Glutamatergic neuron (in vitro differentiated cells): Measurements from ENCODE around the gene SLC20A1. TPM values are rescaled to one million over a fixed set of nuclear protein-coding genes. Genes with fewer than 3 reads are reported as not detected.
A peak's percentile ranks its signal among the peaks of the same experiment; 100 is the strongest.

Source experiments
- DNase-seq: peaks from one replicate; pipeline ENCODE4 v3.0.0; 2022
- H3K27ac Mint-ChIP-seq: one replicate; pipeline ENCODE4 v1.8.0; 2020; ENCODE audit warnings: mild to moderate bottlenecking, mixed read lengths, inconsistent platforms; ENCODE audit not compliant: unreplicated experiment
- H3K27me3 Mint-ChIP-seq: one replicate; pipeline ENCODE4 v1.8.0; 2020; ENCODE audit warnings: mild to moderate bottlenecking, moderate library complexity, mixed read lengths, inconsistent platforms; ENCODE audit not compliant: unreplicated experiment
- H3K36me3 Mint-ChIP-seq: one replicate; pipeline ENCODE4 v1.8.0; 2020; ENCODE audit warnings: mild to moderate bottlenecking, mixed read lengths, inconsistent platforms; ENCODE audit not compliant: unreplicated experiment
- H3K4me1 Mint-ChIP-seq: one replicate; pipeline ENCODE4 v1.8.0; 2020; ENCODE audit warnings: mild to moderate bottlenecking, low read depth, mixed read lengths, inconsistent platforms; ENCODE audit not compliant: unreplicated experiment
- H3K4me3 Mint-ChIP-seq: one replicate; pipeline ENCODE4 v1.8.0; 2020; ENCODE audit warnings: mild to moderate bottlenecking, mixed read lengths, inconsistent platforms; ENCODE audit not compliant: unreplicated experiment
- H3K9me3 Mint-ChIP-seq: one replicate; pipeline ENCODE4 v1.8.0; 2020; ENCODE audit warnings: mild to moderate bottlenecking, moderate library complexity, mixed read lengths, inconsistent platforms; ENCODE audit not compliant: unreplicated experiment
- CTCF ChIP-seq: fragments of 200-600 bp; sonication (generic); IDR thresholded peaks from one replicate; pipeline ENCODE4 v1.5.0; 2021; ENCODE audit not compliant: partially characterized antibody, unreplicated experiment
- total RNA-seq: library from RNA; stranded (reverse); fragmentation: NEBNext Ultra II Directional; extraction: Animal tissue kit (Norgen Biotek cat#: 25700); gene quantifications from one replicate; pipeline ENCODE4 v1.2.1, GENCODE V29; 2021; ENCODE audit not compliant: unreplicated experiment

SLC20A1 gene
- total RNA-seq, 1 donor from 2014 or later, result 73.0 TPM

- peaks cover 3% of the 10 kb centered on the region for H3K27me3 Mint-ChIP-seq
- no peak overlapping the region for H3K4me3 Mint-ChIP-seq
- peaks cover 3% of the 10 kb centered on the region for H3K4me1 Mint-ChIP-seq
- peaks cover 2% of the 10 kb centered on the region for H3K9me3 Mint-ChIP-seq
- no peaks in the 10 kb centered on the region for H3K36me3 Mint-ChIP-seq
- no peak for DNase-seq
- H3K27ac Mint-ChIP-seq, result no peak overlapping the region
- TF ChIP-seq CTCF, result no peak
Observed at GRCh38 chr2:112625474-112626114, 20.1 kb upstream of the SLC20A1 start.

GRCh38 chr2:112626604-112627059, 19.1 kb upstream of the SLC20A1 start:
- no peak overlapping the region for H3K4me3 Mint-ChIP-seq
- TF ChIP-seq CTCF, result peak; percentile 57
- H3K4me1 Mint-ChIP-seq, result peaks cover 9% of the 10 kb centered on the region

GRCh38 chr2:112627060-112628040, 18.4 kb upstream of the SLC20A1 start:
- peaks cover 3% of the 10 kb centered on the region for H3K27me3 Mint-ChIP-seq

More at GRCh38 chr2:112626604-112627059, 19.1 kb upstream of the SLC20A1 start:
- H3K36me3 Mint-ChIP-seq, result no peaks in the 10 kb centered on the region
- DNase-seq, result peak; percentile 50
- peaks cover 3% of the 10 kb centered on the region for H3K27me3 Mint-ChIP-seq
- H3K9me3 Mint-ChIP-seq, result no peaks in the 10 kb centered on the region
- H3K27ac Mint-ChIP-seq, result no peak overlapping the region

GRCh38 chr2:112629224-112629623, 16.5 kb upstream of the SLC20A1 start:
- H3K27me3 Mint-ChIP-seq, result peaks cover 3% of the 10 kb centered on the region
- peaks cover 9% of the 10 kb centered on the region for H3K4me1 Mint-ChIP-seq
- DNase-seq, result no peak

More at GRCh38 chr2:112627060-112628040, 18.4 kb upstream of the SLC20A1 start:
- Mint-ChIP-seq H3K27ac (no peak overlapping the region), H3K4me3 (no peak overlapping the region), H3K4me1 (peaks cover 9% of the 10 kb centered on the region), H3K9me3 (no peaks in the 10 kb centered on the region), H3K36me3 (no peaks in the 10 kb centered on the region)
- DNase-seq, result no peak
- no peak for TF ChIP-seq CTCF

More at GRCh38 chr2:112629224-112629623, 16.5 kb upstream of the SLC20A1 start:
- no peak overlapping the region for H3K4me3 Mint-ChIP-seq
- H3K36me3 Mint-ChIP-seq, result no peaks in the 10 kb centered on the region
- H3K27ac Mint-ChIP-seq, result no peak overlapping the region
- H3K9me3 Mint-ChIP-seq, result no peaks in the 10 kb centered on the region
- no peak for TF ChIP-seq CTCF
